Tibial nerve (tissue), 4 donors: ENCODE measurements around the gene RAB9A. TPM values are rescaled to one million over a fixed set of nuclear protein-coding genes. Genes with fewer than 3 reads are reported as not detected.

Source experiments
- DNase-seq, 2 donors: peaks; one replicate each; pipeline ENCODE4 v3.0.0-alpha.2; 2019; ENCODE audit warnings: low spot score in 2 of 2
- H3K27ac ChIP-seq, 4 donors: fragments of 200-600 bp; sonication (generic) in 3 of 4; one replicate each; pipeline ENCODE4 v1.5.1; 2017 to 2019; ENCODE audit warnings: mild to moderate bottlenecking in 1 of 4
- H3K27me3 ChIP-seq, 2 donors: fragments of 200-600 bp; sonication (generic) in 1 of 2; one replicate each; pipeline versions ENCODE4 v1.5.1 to v1.6.0; 2017 to 2019
- H3K36me3 ChIP-seq, 3 donors: fragments of 200-600 bp; sonication (generic); one replicate each; pipeline ENCODE4 v1.5.1; 2018 to 2019
- H3K4me1 ChIP-seq, 4 donors: fragments of 200-600 bp; sonication (generic) in 3 of 4; one replicate each; pipeline ENCODE4 v1.5.1; 2017 to 2019
- H3K4me3 ChIP-seq, 4 donors: fragments of 200-600 bp; sonication (generic) in 3 of 4; one replicate each; pipeline ENCODE4 v1.5.1; 2017 to 2019; ENCODE audit warnings: mild to moderate bottlenecking in 1 of 4, moderate library complexity in 1 of 4
- H3K9me3 ChIP-seq, 4 donors: fragments of 200-600 bp; sonication (generic) in 3 of 4; one replicate each; pipeline ENCODE4 v1.5.1; 2017 to 2019
- EP300 ChIP-seq, 2 donors: sonication (generic); formaldehyde crosslinking; IDR thresholded peaks; one replicate each; pipeline ENCODE4 v1.6.1; 2017; ENCODE audit warnings: antibody characterized with exemption in 2 of 2, mild to moderate bottlenecking in 1 of 2
- POLR2A ChIP-seq, 2 donors: fragments of 450-650 bp; IDR thresholded peaks; one replicate each; pipeline ENCODE4 v1.6.1; 2017; ENCODE audit warnings: antibody characterized with exemption in 2 of 2, mild to moderate bottlenecking in 2 of 2, moderate library complexity in 2 of 2
- WGBS, 2 donors: methylation state at CpG; one replicate each; pipeline ENCODE4 v1.1.5; 2018; 5-methylcytosine and 5-hydroxymethylcytosine counted together
- total RNA-seq, 4 donors: library from RNA; depleted of rRNA; stranded (reverse); fragments of >200 nt; gene quantifications; one replicate each; pipeline ENCODE4 v1.1.0, GENCODE V29; 2016
- TF ChIP-seq, protein P1 (sequence below), 5 experiments: fragments of 200-600 bp in 3 of 5; fragments of 450-650 bp in 2 of 5; sonication (generic) in 3 of 5; IDR thresholded peaks; one replicate each; pipeline ENCODE4 v1.5.1; 2016 to 2019; ENCODE audit warnings: antibody characterized with exemption in 5 of 5, mild to moderate bottlenecking in 3 of 5, moderate library complexity in 2 of 5

Gene RAB9A
- total RNA-seq, 4 donors from 2014 or later, result 20.1 to 69.5 (median 24.9) TPM

DNA sequence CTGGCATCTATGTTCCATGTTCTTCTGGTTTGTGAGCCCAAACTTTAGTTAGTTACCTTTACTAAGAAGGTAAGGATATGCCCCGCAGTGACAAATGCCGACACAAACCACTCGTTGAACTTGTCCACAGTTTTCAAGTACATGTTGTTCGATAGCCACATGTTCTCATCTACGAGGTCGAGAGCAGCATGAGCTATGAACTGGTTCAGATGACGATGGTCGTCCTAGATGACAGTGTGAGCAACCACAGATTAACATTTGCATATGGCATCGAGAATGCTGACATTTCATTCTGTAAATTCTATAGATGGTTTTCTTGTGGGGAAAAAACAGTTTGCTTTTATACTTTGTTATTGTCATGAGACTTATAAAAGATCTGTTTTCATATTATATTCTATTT, 27.5 kb downstream of the RAB9A start:
- Histone ChIP-seq H3K27me3 (no peaks in the 10 kb centered on the region), H3K27ac (no peak overlapping the region), H3K4me1 (peaks cover 0 to 7% (median 0%) of the 10 kb centered on the region in 4 donors), H3K9me3 (no peaks in the 10 kb centered on the region), H3K36me3 (peaks cover 0 to 20% (median 0%) of the 10 kb centered on the region in 3 donors), H3K4me3 (no peak overlapping the region)
- no peak for DNase-seq
- TF ChIP-seq POLR2A (IDR thresholded peaks at IDR 0.05), result no peak
- TF ChIP-seq EP300 (IDR thresholded peaks at IDR 0.05), result no peak
- TF ChIP-seq, protein P1, sequence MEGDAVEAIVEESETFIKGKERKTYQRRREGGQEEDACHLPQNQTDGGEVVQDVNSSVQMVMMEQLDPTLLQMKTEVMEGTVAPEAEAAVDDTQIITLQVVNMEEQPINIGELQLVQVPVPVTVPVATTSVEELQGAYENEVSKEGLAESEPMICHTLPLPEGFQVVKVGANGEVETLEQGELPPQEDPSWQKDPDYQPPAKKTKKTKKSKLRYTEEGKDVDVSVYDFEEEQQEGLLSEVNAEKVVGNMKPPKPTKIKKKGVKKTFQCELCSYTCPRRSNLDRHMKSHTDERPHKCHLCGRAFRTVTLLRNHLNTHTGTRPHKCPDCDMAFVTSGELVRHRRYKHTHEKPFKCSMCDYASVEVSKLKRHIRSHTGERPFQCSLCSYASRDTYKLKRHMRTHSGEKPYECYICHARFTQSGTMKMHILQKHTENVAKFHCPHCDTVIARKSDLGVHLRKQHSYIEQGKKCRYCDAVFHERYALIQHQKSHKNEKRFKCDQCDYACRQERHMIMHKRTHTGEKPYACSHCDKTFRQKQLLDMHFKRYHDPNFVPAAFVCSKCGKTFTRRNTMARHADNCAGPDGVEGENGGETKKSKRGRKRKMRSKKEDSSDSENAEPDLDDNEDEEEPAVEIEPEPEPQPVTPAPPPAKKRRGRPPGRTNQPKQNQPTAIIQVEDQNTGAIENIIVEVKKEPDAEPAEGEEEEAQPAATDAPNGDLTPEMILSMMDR (IDR thresholded peaks at IDR 0.05), result no peak
- WGBS, 2 donors, result 76 to 93% methylated on average over 8 to 9 of the region's 9 CpGs

DNA sequence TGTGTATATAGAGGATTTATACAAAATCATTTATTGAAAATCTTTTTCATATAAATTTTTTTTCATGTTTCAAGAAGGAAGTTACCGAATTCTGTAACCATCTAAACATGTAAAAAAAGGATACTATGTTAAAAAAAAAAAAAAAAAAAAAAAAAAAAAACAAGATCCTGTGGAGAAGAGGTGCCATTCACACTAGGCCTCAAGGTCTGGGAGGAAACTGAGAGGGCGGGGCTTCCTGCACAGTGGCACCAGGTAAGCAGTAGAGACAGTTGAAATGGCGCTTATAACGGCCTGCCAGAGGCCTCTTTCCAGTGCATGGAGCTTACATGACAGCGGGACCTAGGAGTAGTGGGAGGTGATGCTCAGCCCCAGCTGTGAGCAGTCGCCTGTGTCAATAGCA, 28.0 kb downstream of the RAB9A start:
- TF ChIP-seq EP300 (IDR thresholded peaks at IDR 0.05) (no peak), POLR2A (IDR thresholded peaks at IDR 0.05) (no peak)
- TF ChIP-seq, protein P1 (IDR thresholded peaks at IDR 0.05), result no peak
- WGBS, 2 donors, result 91 to 92% methylated on average over 6 of the region's 6 CpGs

DNA sequence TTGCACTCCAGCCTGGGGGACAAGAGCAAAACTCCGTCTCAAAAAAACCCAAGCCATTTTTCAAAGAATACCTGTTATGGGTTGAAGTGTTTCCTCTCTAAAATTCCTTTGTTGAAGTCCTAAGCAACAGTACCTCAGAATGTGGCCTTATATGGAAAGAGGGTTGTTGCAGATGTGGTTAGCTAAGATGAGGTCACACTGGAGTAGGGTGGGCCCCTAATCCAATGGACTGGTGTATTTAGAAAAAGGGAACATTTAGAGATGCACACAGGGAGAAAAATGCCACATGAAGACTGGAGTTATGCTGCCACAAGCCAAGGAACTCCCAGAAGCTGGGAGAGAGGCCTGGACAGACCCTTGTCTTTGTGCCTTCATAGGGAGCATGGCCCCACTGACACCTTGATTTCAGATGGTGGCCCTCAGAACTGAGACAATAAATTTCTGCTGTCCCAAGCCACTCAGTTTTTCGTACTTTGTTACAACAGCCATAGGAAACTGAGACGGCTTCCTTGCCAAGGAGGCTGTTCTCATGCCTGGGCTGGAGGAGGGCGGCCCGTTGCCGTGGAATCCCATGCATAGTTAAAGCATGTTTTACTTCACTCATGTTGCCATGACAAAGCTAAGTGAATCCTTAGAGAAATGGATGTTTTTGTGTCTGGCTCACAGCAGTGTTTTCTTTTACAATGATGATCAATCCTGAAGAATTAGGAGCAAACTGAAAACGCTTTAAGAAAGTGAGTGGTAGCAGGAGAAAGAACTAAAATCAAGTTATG, 29.0 kb downstream of the RAB9A start:
- Histone ChIP-seq H3K9me3 (no peaks in the 10 kb centered on the region), H3K36me3 (peaks cover 0 to 16% (median 0%) of the 10 kb centered on the region in 3 donors), H3K4me3 (no peak overlapping the region), H3K4me1 (peaks cover 0 to 7% (median 0%) of the 10 kb centered on the region in 4 donors), H3K27me3 (no peaks in the 10 kb centered on the region), H3K27ac (peak overlapping the region in 2 of 4 donors; percentile 33 to 44)
- 61% methylated on average over 5 to 7 of the region's 7 CpGs for WGBS, 2 donors
- TF ChIP-seq EP300 (IDR thresholded peaks at IDR 0.05) (no peak), POLR2A (IDR thresholded peaks at IDR 0.05) (no peak)
- TF ChIP-seq, protein P1 (IDR thresholded peaks at IDR 0.05), result no peak
- DNase-seq, result no peak

More for the DNA sequence above, 28.0 kb downstream of the RAB9A start:
- Histone ChIP-seq H3K27ac (no peak overlapping the region), H3K9me3 (no peaks in the 10 kb centered on the region), H3K4me1 (peaks cover 0 to 7% (median 0%) of the 10 kb centered on the region in 4 donors), H3K36me3 (peaks cover 0 to 16% (median 0%) of the 10 kb centered on the region in 3 donors), H3K27me3 (no peaks in the 10 kb centered on the region), H3K4me3 (no peak overlapping the region)
- no peak for DNase-seq

DNA sequence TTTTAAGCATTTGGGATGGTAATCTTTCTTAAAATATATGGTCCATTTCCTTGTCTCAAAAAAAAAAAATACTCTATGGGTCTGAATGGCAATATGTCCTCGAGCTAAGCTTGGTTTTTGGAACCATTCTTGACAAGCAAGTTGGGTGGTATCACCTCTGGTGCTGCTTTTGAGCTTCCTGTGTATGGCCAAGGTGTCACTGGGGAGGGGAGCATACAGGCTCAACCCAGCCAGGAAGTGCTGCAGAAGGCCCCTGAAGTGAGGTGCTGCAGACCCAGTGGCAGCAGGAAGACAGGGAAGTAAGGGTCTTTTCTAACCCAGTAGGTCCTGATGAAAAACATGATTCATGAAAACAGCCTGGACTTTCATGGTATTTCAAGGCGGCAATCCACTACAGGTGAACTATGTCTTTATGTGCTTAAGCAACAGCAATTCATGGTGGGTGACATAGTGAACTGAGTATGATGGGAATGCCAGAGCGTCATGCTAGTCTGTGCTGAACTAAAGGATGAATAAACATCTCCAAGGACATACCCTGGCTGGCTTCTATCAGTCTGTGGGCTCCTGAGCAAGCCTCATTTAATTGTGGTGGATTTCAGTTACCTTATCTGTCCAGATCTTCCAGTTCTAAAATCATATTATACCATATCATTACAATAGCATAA, 30.4 kb downstream of the RAB9A start:
- Histone ChIP-seq H3K36me3 (peaks cover 0 to 13% (median 0%) of the 10 kb centered on the region in 3 donors), H3K4me3 (no peak overlapping the region), H3K9me3 (no peaks in the 10 kb centered on the region), H3K4me1 (peaks cover 0 to 7% (median 0%) of the 10 kb centered on the region in 4 donors), H3K27me3 (no peaks in the 10 kb centered on the region), H3K27ac (no peak overlapping the region)
- no peak for DNase-seq
- no peak for TF ChIP-seq POLR2A (IDR thresholded peaks at IDR 0.05)
- TF ChIP-seq EP300 (IDR thresholded peaks at IDR 0.05), result no peak
- TF ChIP-seq, protein P1 (IDR thresholded peaks at IDR 0.05), result no peak
- WGBS, 2 donors, result 92% methylated on average over 3 of the region's 3 CpGs

DNA sequence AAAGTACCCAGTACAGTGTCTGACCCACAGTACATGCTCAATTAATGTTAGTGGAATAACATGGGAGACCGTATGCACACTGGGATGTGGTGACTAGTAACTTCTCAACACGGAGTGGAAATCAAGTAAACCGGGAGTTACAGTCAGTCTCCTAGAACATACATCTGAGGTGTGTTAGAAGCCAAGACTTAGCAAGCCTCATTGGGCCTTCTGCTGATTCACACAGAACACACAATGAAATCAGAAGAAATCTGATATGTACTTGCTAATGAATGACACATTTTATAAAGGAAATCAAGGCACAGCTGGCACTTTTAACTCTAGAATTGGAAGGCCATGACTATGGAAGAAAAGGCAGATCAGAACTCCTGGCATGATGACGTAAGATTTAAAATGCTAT, 32.4 kb downstream of the RAB9A start:
- peaks cover 0 to 7% (median 0%) of the 10 kb centered on the region in 4 donors for H3K4me1 ChIP-seq
- no peak overlapping the region for H3K4me3 ChIP-seq
- peaks cover 0 to 3% (median 0%) of the 10 kb centered on the region in 3 donors for H3K36me3 ChIP-seq
- no peak for DNase-seq
- H3K27me3 ChIP-seq, result no peaks in the 10 kb centered on the region
- H3K27ac ChIP-seq, result peak overlapping the region in 1 of 4 donors; percentile 20
- H3K9me3 ChIP-seq, result no peaks in the 10 kb centered on the region
- TF ChIP-seq EP300 (IDR thresholded peaks at IDR 0.05), result no peak
- no peak for TF ChIP-seq POLR2A (IDR thresholded peaks at IDR 0.05)
- TF ChIP-seq, protein P1 (IDR thresholded peaks at IDR 0.05), result no peak
- WGBS, 2 donors, result 92 to 94% methylated on average over 4 of the region's 4 CpGs
